HepG2 (cell line): ENCODE measurements around the gene NUAK1.

Source experiments
- ATAD3A ChIP-seq: sonication (generic); formaldehyde crosslinking; IDR thresholded peaks from 2 replicates; pipeline ENCODE4 v1.4.0; 2020; ENCODE audit warnings: missing genetic modification reagents
- CBX1 ChIP-seq: IDR thresholded peaks from one replicate; pipeline ENCODE4 v1.6.1; 2016; ENCODE audit warnings: antibody characterized with exemption, low read depth
- JDP2 ChIP-seq: sonication (generic); formaldehyde crosslinking; IDR thresholded peaks from 2 replicates; pipeline ENCODE4 v1.8.1; 2022; ENCODE audit warnings: missing genetic modification reagents, borderline replicate concordance
- PHF8 ChIP-seq: sonication (generic); formaldehyde crosslinking; IDR thresholded peaks from 2 replicates; pipeline ENCODE4 v1.5.0; 2020; ENCODE audit warnings: missing genetic modification reagents
- SALL2 ChIP-seq: sonication (generic); formaldehyde crosslinking; IDR thresholded peaks from 2 replicates; pipeline ENCODE4 v1.8.1; 2023; ENCODE audit warnings: mild to moderate bottlenecking, missing genetic modification reagents, inconsistent platforms
- ZNF337 ChIP-seq: sonication (generic); formaldehyde crosslinking; IDR thresholded peaks from 2 replicates; pipeline ENCODE4 v1.5.1; 2020; ENCODE audit warnings: missing genetic modification reagents, low read depth, mild to moderate bottlenecking, borderline replicate concordance

- no peak for TF ChIP-seq ZNF337 (CRISPR knock-in tag)
- TF ChIP-seq JDP2 = no peak
- no peak for TF ChIP-seq SALL2 (CRISPR knock-in tag)
- no peak for TF ChIP-seq PHF8
- no peak for TF ChIP-seq ATAD3A (CRISPR knock-in tag)
- TF ChIP-seq CBX1 = no peak
Measured at GRCh38 chr12:106085213-106085612, 53.5 kb downstream of the NUAK1 start.
